ENCODE results near the gene INO80.

- TF ChIP-seq CTCF (IDR thresholded peaks at IDR 0.05), result no peak
- TF ChIP-seq POLR2A (IDR thresholded peaks at IDR 0.05), result no peak
Measured at GRCh38 chr15:41116962-41117252, 827 bp upstream of the INO80 start.

All from vagina (tissue), 2 donors.